Fibroblast of lung (primary cell): ENCODE results near the gene MAGI2. TPM values are rescaled to one million over a fixed set of nuclear protein-coding genes. Genes with fewer than 3 reads are reported as not detected.

ENCODE experiments used
- DNase-seq, 2 donors: peaks; one replicate each; pipeline versions ENCODE4 v3.0.0 to v3.0.0-alpha.2; 2010; ENCODE audit warnings: low read depth in 2 of 2
- H2AFZ ChIP-seq: 2 replicates; pipeline ENCODE4 v1.5.1; 2012; ENCODE audit warnings: low read length, control low read depth, inconsistent platforms
- H3K27ac ChIP-seq: 2 replicates; pipeline ENCODE4 v1.5.1; 2011; ENCODE audit warnings: low read length, control low read depth; ENCODE audit not compliant: insufficient read depth
- H3K27me3 ChIP-seq: 2 replicates; pipeline ENCODE4 v1.5.1; 2011; ENCODE audit warnings: mild to moderate bottlenecking, low read length; ENCODE audit not compliant: control insufficient read depth, insufficient read depth
- H3K36me3 ChIP-seq: 2 replicates; pipeline ENCODE4 v1.5.1; 2011; ENCODE audit warnings: low read length; ENCODE audit not compliant: control insufficient read depth, insufficient read depth
- H3K4me1 ChIP-seq: 2 replicates; pipeline ENCODE4 v1.5.1; 2011; ENCODE audit warnings: low read length; ENCODE audit not compliant: control insufficient read depth, insufficient read depth; ENCODE audit errors: extremely low read depth
- H3K4me2 ChIP-seq: 2 replicates; pipeline ENCODE4 v1.5.1; 2011; ENCODE audit warnings: low read length, control low read depth; ENCODE audit not compliant: insufficient read depth; ENCODE audit errors: extremely low read depth
- H3K4me3 ChIP-seq, 4 experiments: fragments of 200-600 bp in 1 of 4; sonication (generic) in 1 of 4; replicated peaks in 1 of 4; 2 replicates each; pipeline ENCODE4 v1.5.1; 2011 to 2016; ENCODE audit warnings: low read length in 4 of 4, low read depth in 3 of 4, mild to moderate bottlenecking in 3 of 4, control low read depth in 2 of 4, inconsistent platforms in 1 of 4, mixed read lengths in 1 of 4; ENCODE audit not compliant: insufficient read depth in 1 of 4; ENCODE audit errors: control extremely low read depth in 1 of 4
- H3K79me2 ChIP-seq: 2 replicates; pipeline ENCODE4 v1.5.1; 2012; ENCODE audit warnings: mild to moderate bottlenecking, low read length, inconsistent platforms; ENCODE audit not compliant: control insufficient read depth, insufficient read depth
- H3K9ac ChIP-seq: 2 replicates; pipeline ENCODE4 v1.5.1; 2011; ENCODE audit warnings: mild to moderate bottlenecking, low read length, control low read depth; ENCODE audit not compliant: insufficient read depth
- H3K9me3 ChIP-seq: 2 replicates; pipeline ENCODE4 v1.5.1; 2012; ENCODE audit warnings: low read depth, low read length; ENCODE audit not compliant: control insufficient read depth, insufficient read depth
- H4K20me1 ChIP-seq: 2 replicates; pipeline ENCODE4 v1.5.1; 2011; ENCODE audit warnings: low read length; ENCODE audit not compliant: control insufficient read depth, insufficient read depth; ENCODE audit errors: extremely low read depth
- EZH2 ChIP-seq: IDR thresholded peaks from 2 replicates; pipeline ENCODE4 v1.5.1; 2012; ENCODE audit warnings: low read length, control low read depth, mild to moderate bottlenecking; ENCODE audit errors: missing control alignments
- polyA plus RNA-seq, 2 donors: library from polyadenylated mRNA; depleted of rRNA in 1 of 2; stranded (reverse) in 1 of 2; unstranded in 1 of 2; fragments of >200 nt; gene quantifications; 2 replicates each; pipeline ENCODE4 v1.2.1, GENCODE V29; 2011 to 2012; ENCODE audit warnings: missing spikeins in 1 of 2
- total RNA-seq: library from RNA; depleted of rRNA; stranded (reverse); fragments of >200 nt; gene quantifications from 2 replicates; pipeline ENCODE4 v1.2.1, GENCODE V29; 2014
- TF ChIP-seq, protein P1 (sequence below), 2 donors: IDR thresholded peaks in 1 of 2; conservative IDR thresholded peaks in 1 of 2; 1 replicate in 1 of 2; 2 replicates in 1 of 2; pipeline ENCODE4 v1.5.1; 2011 to 2012; ENCODE audit warnings: low read length in 2 of 2, control low read depth in 1 of 2, inconsistent platforms in 1 of 2, low read depth in 1 of 2, mild to moderate bottlenecking in 1 of 2

MAGI2 gene
- total and polyA plus RNA-seq, 2 donors (not counting 1 experiment from before 2014, with no cell fraction given) = 1.8 to 17.0 TPM

DNA sequence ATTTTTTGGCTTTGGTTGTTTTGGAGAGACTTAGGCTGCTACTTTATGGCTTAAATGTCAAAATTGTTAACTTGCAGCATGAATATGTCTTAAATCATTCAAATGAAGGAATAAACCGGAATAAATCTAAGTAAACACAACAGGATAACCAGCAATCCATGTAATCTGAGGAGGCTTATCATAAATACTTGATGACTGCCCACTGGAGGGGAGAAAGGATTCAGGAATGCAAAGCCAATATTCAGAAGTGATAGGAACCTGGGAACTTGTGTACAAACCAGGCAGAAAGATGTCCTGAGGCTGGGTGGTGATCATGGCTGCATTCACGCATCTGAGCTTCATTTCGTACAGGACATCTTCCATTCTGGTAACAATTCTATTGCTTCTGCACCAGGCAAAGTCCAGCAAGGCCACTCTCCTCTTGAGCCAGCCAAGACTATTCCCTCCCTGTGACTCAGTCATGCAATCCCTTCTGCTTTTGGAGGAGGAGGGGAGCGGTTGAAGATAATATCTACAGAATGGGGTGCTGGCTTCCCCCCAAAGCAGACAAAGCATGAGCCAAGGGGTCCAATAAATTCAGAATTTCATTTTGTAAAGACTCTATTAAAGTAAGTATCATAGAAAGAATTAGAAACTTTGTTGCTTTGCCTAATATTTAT lies 1280.4 kb downstream of the MAGI2 start:
- H3K36me3 ChIP-seq = no peaks in the 10 kb centered on the region
- H3K4me3 ChIP-seq = no peak overlapping the region
- no peaks in the 10 kb centered on the region for H3K4me1 ChIP-seq
- no peak overlapping the region for H2AFZ ChIP-seq
- H3K4me2 ChIP-seq = peak overlapping the region; percentile 54
- H3K79me2 ChIP-seq = no peaks in the 10 kb centered on the region
- no peaks in the 10 kb centered on the region for H4K20me1 ChIP-seq
- no peak overlapping the region for H3K9ac ChIP-seq
- TF ChIP-seq, protein P1, sequence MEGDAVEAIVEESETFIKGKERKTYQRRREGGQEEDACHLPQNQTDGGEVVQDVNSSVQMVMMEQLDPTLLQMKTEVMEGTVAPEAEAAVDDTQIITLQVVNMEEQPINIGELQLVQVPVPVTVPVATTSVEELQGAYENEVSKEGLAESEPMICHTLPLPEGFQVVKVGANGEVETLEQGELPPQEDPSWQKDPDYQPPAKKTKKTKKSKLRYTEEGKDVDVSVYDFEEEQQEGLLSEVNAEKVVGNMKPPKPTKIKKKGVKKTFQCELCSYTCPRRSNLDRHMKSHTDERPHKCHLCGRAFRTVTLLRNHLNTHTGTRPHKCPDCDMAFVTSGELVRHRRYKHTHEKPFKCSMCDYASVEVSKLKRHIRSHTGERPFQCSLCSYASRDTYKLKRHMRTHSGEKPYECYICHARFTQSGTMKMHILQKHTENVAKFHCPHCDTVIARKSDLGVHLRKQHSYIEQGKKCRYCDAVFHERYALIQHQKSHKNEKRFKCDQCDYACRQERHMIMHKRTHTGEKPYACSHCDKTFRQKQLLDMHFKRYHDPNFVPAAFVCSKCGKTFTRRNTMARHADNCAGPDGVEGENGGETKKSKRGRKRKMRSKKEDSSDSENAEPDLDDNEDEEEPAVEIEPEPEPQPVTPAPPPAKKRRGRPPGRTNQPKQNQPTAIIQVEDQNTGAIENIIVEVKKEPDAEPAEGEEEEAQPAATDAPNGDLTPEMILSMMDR (conservative IDR thresholded peaks at IDR 0.05 in 1 of 2, IDR thresholded peaks at IDR 0.05 in 1 of 2; ENCODE audit: low read depth in 1 of 2, low read length in 2 of 2) = no peak
- TF ChIP-seq EZH2 = no peak
- no peak overlapping the region for H3K27ac ChIP-seq
- H3K27me3 ChIP-seq = no peaks in the 10 kb centered on the region
- H3K9me3 ChIP-seq = no peaks in the 10 kb centered on the region
- DNase-seq = no peak

DNA sequence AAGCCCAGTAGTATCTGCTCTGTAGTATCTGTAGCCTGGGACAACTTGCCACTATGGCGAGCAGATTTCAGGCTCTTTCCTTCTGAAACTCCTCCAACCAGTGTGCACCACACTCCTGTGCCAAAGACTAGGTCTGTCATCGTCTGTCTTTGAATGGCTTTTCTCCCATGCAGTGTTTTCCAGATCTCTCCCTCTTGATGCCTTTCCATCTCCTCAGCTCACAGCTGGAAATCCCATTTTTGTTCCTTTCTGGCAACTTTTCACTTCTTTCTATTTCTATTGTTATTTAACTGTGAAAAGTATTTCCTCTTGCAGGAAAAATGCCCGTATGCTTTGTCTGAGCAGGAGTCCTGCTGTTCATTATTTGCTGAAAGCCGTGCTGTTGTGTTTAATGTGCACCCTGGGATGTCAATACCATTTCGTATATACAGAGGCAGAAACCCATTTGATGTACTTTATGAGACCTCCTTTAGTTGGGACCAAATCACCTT lies 1281.2 kb downstream of the MAGI2 start:
- H3K4me2 ChIP-seq = peak overlapping the region; percentile 54
- H4K20me1 ChIP-seq = no peaks in the 10 kb centered on the region

DNA sequence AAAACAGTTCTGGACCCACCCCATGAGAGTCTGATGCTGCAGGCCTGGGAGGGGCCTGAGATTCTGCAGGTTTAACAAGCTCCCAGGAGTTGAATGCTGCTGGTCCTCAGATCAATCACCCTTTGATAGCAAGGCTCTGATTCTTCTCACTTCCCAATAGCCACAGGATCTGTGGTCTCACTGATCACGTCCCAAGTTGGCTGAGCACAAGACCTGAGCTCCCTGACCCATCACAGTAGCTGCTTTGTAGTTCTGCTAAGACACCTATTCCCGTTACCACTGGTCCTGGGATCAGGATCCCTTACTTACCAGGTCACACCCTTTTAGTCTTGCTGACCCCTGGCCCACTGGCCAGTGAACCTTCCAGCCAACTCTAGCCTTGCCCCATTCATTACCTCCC lies 1282.1 kb downstream of the MAGI2 start:
- no peaks in the 10 kb centered on the region for H3K9me3 ChIP-seq
- H3K79me2 ChIP-seq = no peaks in the 10 kb centered on the region
- no peak overlapping the region for H3K27ac ChIP-seq
- H3K27me3 ChIP-seq = no peaks in the 10 kb centered on the region
- no peak overlapping the region for H2AFZ ChIP-seq
- TF ChIP-seq EZH2 = no peak
- TF ChIP-seq, protein P1 (conservative IDR thresholded peaks at IDR 0.05 in 1 of 2, IDR thresholded peaks at IDR 0.05 in 1 of 2; ENCODE audit: low read depth in 1 of 2, low read length in 2 of 2) = no peak
- H3K4me3 ChIP-seq = no peak overlapping the region
- H4K20me1 ChIP-seq = no peaks in the 10 kb centered on the region
- H3K36me3 ChIP-seq = no peaks in the 10 kb centered on the region
- H3K9ac ChIP-seq = no peak overlapping the region
- no peak overlapping the region for H3K4me2 ChIP-seq
- no peak for DNase-seq
- no peaks in the 10 kb centered on the region for H3K4me1 ChIP-seq

More for the DNA sequence above, 1281.2 kb downstream of the MAGI2 start:
- Histone ChIP-seq H3K9me3 (no peaks in the 10 kb centered on the region), H3K27me3 (no peaks in the 10 kb centered on the region), H2AFZ (peak overlapping the region; percentile 3), H3K9ac (no peak overlapping the region), H3K36me3 (no peaks in the 10 kb centered on the region), H3K79me2 (no peaks in the 10 kb centered on the region), H3K4me3 (no peak overlapping the region), H3K4me1 (no peaks in the 10 kb centered on the region), H3K27ac (no peak overlapping the region)
- DNase-seq = no peak
- TF ChIP-seq, protein P1 (conservative IDR thresholded peaks at IDR 0.05 in 1 of 2, IDR thresholded peaks at IDR 0.05 in 1 of 2; ENCODE audit: low read depth in 1 of 2, low read length in 2 of 2) = no peak
- TF ChIP-seq EZH2 = no peak
